Urinary bladder (tissue), 4 donors: ENCODE data around the gene EPPIN. TPM values are rescaled to one million over a fixed set of nuclear protein-coding genes. Genes with fewer than 3 reads are reported as not detected.

Experiments
- DNase-seq: peaks from one replicate; pipeline ENCODE4 v3.0.0-alpha.2; 2015; ENCODE audit errors: extremely low spot score
- H3K27ac ChIP-seq: one replicate; pipeline ENCODE4 v1.5.1; 2013; ENCODE audit warnings: low read depth, mild to moderate bottlenecking, moderate library complexity
- H3K36me3 ChIP-seq: one replicate; pipeline ENCODE4 v1.6.1; 2013; ENCODE audit warnings: mild to moderate bottlenecking, moderate library complexity; ENCODE audit not compliant: insufficient read depth
- H3K4me1 ChIP-seq: one replicate; pipeline ENCODE4 v1.6.1; 2013; ENCODE audit warnings: mild to moderate bottlenecking, moderate library complexity; ENCODE audit not compliant: insufficient read depth
- H3K4me3 ChIP-seq: one replicate; pipeline ENCODE4 v1.5.1; 2013; ENCODE audit warnings: low read depth, low read length
- WGBS: extraction: QIAGEN DNeasy Blood & Tissue Kit; methylation state at CpG from one replicate; pipeline ENCODE4 v1.1.7; 2013; 5-methylcytosine and 5-hydroxymethylcytosine counted together
- polyA plus RNA-seq: library from polyadenylated mRNA; stranded (reverse); fragments of 200-250 nt; gene quantifications from one replicate; pipeline ENCODE4 v1.2.3, GENCODE V29; 2013
- total RNA-seq: library from RNA; depleted of rRNA; stranded (reverse); fragments of >200 nt; gene quantifications from one replicate; pipeline ENCODE4 v1.2.3, GENCODE V29; 2014
- donor health status: healthy with polysubstance abuse.
- donor health status: healthy.

Gene EPPIN
- total and polyA plus RNA-seq, 2 donors = not detected

- 76% methylated on average over 5 of the region's 5 CpGs for WGBS
- DNase-seq = no peak
- no peaks in the 10 kb centered on the region for H3K36me3 ChIP-seq
- H3K4me3 ChIP-seq = no peak overlapping the region
- no peaks in the 10 kb centered on the region for H3K4me1 ChIP-seq
- no peak overlapping the region for H3K27ac ChIP-seq
Measured at GRCh38 chr20:45510242-45510862, 36.8 kb downstream of the EPPIN start.

GRCh38 chr20:45509091-45509490 is 38.1 kb downstream of the EPPIN start:
- no peak overlapping the region for H3K4me3 ChIP-seq
- no peak overlapping the region for H3K27ac ChIP-seq
- no peak for DNase-seq
- WGBS = 59% methylated on average over 4 of the region's 4 CpGs
- H3K36me3 ChIP-seq = no peaks in the 10 kb centered on the region
- H3K4me1 ChIP-seq = no peaks in the 10 kb centered on the region

GRCh38 chr20:45508068-45508886 is 38.9 kb downstream of the EPPIN start:
- Histone ChIP-seq H3K4me3 (no peak overlapping the region), H3K27ac (no peak overlapping the region), H3K4me1 (no peaks in the 10 kb centered on the region), H3K36me3 (no peaks in the 10 kb centered on the region)
- no peak for DNase-seq
- 73% methylated on average over 7 of the region's 7 CpGs for WGBS

GRCh38 chr20:45507011-45507820 is 40.0 kb downstream of the EPPIN start:
- no peak overlapping the region for H3K4me3 ChIP-seq
- no peaks in the 10 kb centered on the region for H3K4me1 ChIP-seq
- DNase-seq = no peak
- no peak overlapping the region for H3K27ac ChIP-seq
- WGBS = 81% methylated on average over 5 of the region's 5 CpGs
- no peaks in the 10 kb centered on the region for H3K36me3 ChIP-seq

GRCh38 chr20:45506398-45506797 is 40.8 kb downstream of the EPPIN start:
- WGBS = 86% methylated on average over 2 of the region's 2 CpGs
- H3K4me1 ChIP-seq = no peaks in the 10 kb centered on the region
- H3K4me3 ChIP-seq = no peak overlapping the region
- no peak for DNase-seq
- no peak overlapping the region for H3K27ac ChIP-seq
- H3K36me3 ChIP-seq = no peaks in the 10 kb centered on the region

GRCh38 chr20:45503403-45503802 is 43.8 kb downstream of the EPPIN start:
- H3K4me1 ChIP-seq = no peaks in the 10 kb centered on the region
- H3K27ac ChIP-seq = no peak overlapping the region
- no peaks in the 10 kb centered on the region for H3K36me3 ChIP-seq
- no peak overlapping the region for H3K4me3 ChIP-seq
- 49% methylated on average over 2 of the region's 2 CpGs for WGBS
- no peak for DNase-seq

- H3K4me1 ChIP-seq = no peaks in the 10 kb centered on the region
- no peak for DNase-seq
- H3K36me3 ChIP-seq = no peaks in the 10 kb centered on the region
- no peak overlapping the region for H3K4me3 ChIP-seq
- 54% methylated on average over 1 of the region's 1 CpG for WGBS
- H3K27ac ChIP-seq = no peak overlapping the region
Measured at GRCh38 chr20:45502561-45502960, 44.6 kb downstream of the EPPIN start.

GRCh38 chr20:45501600-45501999 is 45.6 kb downstream of the EPPIN start:
- 37% methylated on average over 1 of the region's 1 CpG for WGBS
- no peak overlapping the region for H3K27ac ChIP-seq
- no peak for DNase-seq

GRCh38 chr20:45500022-45500421 is 47.2 kb downstream of the EPPIN start:
- WGBS = 73% methylated on average over 6 of the region's 6 CpGs
- H3K4me1 ChIP-seq = no peaks in the 10 kb centered on the region
- H3K36me3 ChIP-seq = no peaks in the 10 kb centered on the region
- H3K27ac ChIP-seq = no peak overlapping the region
- DNase-seq = no peak
- no peak overlapping the region for H3K4me3 ChIP-seq

More at GRCh38 chr20:45501600-45501999, 45.6 kb downstream of the EPPIN start:
- no peak overlapping the region for H3K4me3 ChIP-seq
- no peaks in the 10 kb centered on the region for H3K4me1 ChIP-seq
- no peaks in the 10 kb centered on the region for H3K36me3 ChIP-seq

- H3K4me1 ChIP-seq = no peaks in the 10 kb centered on the region
- H3K36me3 ChIP-seq = no peaks in the 10 kb centered on the region
- no peak overlapping the region for H3K27ac ChIP-seq
- WGBS = 75% methylated on average over 3 of the region's 3 CpGs
- no peak overlapping the region for H3K4me3 ChIP-seq
- DNase-seq = no peak
Measured at GRCh38 chr20:45497971-45498494, 49.2 kb downstream of the EPPIN start.

GRCh38 chr20:45496166-45496565 is 51.0 kb downstream of the EPPIN start:
- Histone ChIP-seq H3K36me3 (no peaks in the 10 kb centered on the region), H3K4me1 (no peaks in the 10 kb centered on the region), H3K27ac (no peak overlapping the region), H3K4me3 (no peak overlapping the region)
- no peak for DNase-seq
- WGBS = 69% methylated on average over 3 of the region's 3 CpGs

GRCh38 chr20:45495501-45495941 is 51.7 kb downstream of the EPPIN start:
- WGBS = 84% methylated on average over 1 of the region's 1 CpG
- Histone ChIP-seq H3K4me1 (no peaks in the 10 kb centered on the region), H3K4me3 (no peak overlapping the region), H3K27ac (no peak overlapping the region), H3K36me3 (no peaks in the 10 kb centered on the region)
- DNase-seq = no peak
